ENCODE results near the gene ASAP2. TPM values are rescaled to one million over a fixed set of nuclear protein-coding genes. Genes with fewer than 3 reads are reported as not detected.

Gene ASAP2
- total RNA-seq, 2 experiments from 2014 or later = 0.16 TPM; not detected in 1

DNA sequence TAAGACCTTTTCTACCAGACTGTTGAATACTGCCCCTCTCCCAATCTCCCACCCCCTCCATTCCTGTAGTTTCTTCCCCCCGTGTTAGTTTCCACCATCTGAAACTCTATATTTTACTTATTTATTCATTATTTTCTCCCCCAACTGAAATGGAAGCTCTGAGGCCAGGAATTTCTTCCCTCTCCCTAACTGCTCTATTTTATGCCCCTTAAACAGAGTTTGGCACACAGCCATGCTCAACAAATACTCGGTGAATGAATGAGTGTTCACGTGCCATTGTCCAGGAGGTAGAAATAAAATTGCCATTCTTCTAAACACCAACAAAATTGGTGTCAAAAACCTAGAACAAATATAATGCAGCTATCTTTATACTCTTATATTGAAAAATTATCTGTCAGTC lies 211.1 kb downstream of the ASAP2 start:
- TF ChIP-seq, protein P1, sequence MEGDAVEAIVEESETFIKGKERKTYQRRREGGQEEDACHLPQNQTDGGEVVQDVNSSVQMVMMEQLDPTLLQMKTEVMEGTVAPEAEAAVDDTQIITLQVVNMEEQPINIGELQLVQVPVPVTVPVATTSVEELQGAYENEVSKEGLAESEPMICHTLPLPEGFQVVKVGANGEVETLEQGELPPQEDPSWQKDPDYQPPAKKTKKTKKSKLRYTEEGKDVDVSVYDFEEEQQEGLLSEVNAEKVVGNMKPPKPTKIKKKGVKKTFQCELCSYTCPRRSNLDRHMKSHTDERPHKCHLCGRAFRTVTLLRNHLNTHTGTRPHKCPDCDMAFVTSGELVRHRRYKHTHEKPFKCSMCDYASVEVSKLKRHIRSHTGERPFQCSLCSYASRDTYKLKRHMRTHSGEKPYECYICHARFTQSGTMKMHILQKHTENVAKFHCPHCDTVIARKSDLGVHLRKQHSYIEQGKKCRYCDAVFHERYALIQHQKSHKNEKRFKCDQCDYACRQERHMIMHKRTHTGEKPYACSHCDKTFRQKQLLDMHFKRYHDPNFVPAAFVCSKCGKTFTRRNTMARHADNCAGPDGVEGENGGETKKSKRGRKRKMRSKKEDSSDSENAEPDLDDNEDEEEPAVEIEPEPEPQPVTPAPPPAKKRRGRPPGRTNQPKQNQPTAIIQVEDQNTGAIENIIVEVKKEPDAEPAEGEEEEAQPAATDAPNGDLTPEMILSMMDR (IDR thresholded peaks at IDR 0.05) = no peak
- DNase-seq = no peak
- Histone ChIP-seq H3K27ac (ENCODE audit: low read depth in 1 of 2, low read length in 2 of 2) (no peak overlapping the region), H3K4me3 (ENCODE audit: low read length) (no peak overlapping the region), H3K27me3 (ENCODE audit: control insufficient read depth in 1 of 2, insufficient read depth in 2 of 2, low read length in 2 of 2) (no peaks in the 10 kb centered on the region), H3K9me3 (ENCODE audit: control insufficient read depth in 1 of 2, insufficient read depth in 1 of 2, low read length in 2 of 2) (no peaks in the 10 kb centered on the region), H3K36me3 (ENCODE audit: insufficient read depth, low read length) (peaks cover 36% of the 10 kb centered on the region), H3K4me1 (ENCODE audit: insufficient read depth, low read length) (peaks cover 29% of the 10 kb centered on the region)
- Mint-ChIP-seq H3K27me3 (no peaks in the 10 kb centered on the region), H3K4me3 (no peak overlapping the region), H3K27ac (no peak overlapping the region), H3K4me1 (ENCODE audit: low read depth) (peaks cover 47% of the 10 kb centered on the region), H3K9me3 (no peaks in the 10 kb centered on the region), H3K36me3 (ENCODE audit: low read depth) (peaks cover 45% of the 10 kb centered on the region)
- intact Hi-C loops (cut with DNase I, micrococcal nuclease) = no loop called here
- POLR2A ChIA-PET = no interaction called here
- CTCF ChIA-PET = no interaction called here
- ATAC-seq (ENCODE audit: poor library complexity) = no peak

DNA sequence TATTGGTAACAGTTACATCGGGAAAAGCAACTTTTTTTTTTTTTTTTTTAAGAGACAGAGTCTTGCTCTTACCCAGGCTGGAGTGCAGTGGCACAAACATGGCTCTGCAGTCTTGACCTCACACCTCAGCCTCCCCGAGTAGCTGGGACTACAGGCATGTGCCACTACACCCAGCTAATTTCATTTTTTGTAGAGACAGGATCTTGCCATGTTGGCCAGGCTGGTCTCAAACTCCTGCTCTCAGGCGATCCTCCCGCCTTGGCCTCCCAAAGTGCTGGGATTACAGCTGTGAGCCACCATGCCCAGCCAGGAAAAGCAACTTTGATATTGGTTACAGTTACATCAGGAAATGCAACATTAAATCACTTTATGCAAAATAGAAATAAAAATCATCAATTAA lies 212.1 kb downstream of the ASAP2 start:
- intact Hi-C loops (cut with DNase I, micrococcal nuclease) = no loop called here
- POLR2A ChIA-PET = interaction anchor here (1.1 kb wide), 1 partner anchor 55 kb away, joined by 3 read pairs; no protein-coding TSS in a partner anchor
- H3K36me3 ChIP-seq (ENCODE audit: insufficient read depth, low read length) = peaks cover 34% of the 10 kb centered on the region

DNA sequence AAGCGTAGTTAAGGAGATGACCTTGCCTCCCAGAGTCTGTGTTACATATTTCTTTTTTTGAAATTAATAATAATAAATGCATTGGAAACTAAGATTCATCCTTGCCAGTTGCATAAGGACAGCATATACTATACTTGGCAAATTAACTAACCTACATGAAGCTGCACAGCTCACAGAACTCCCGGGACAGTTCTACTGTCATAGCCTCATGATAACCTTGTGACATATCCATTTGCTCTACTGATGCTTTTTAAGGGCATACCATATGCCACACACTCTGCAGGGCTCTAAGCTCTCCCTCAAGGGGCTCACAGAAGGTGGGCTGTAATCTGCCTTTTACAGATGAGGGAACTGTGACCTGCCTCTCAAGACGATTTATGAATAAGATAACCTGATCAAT lies 212.9 kb downstream of the ASAP2 start:
- Mint-ChIP-seq H3K27ac (peak overlapping the region; percentile 30), H3K36me3 (ENCODE audit: low read depth) (peaks cover 45% of the 10 kb centered on the region), H3K4me1 (ENCODE audit: low read depth) (peaks cover 48% of the 10 kb centered on the region), H3K4me3 (peak overlapping the region; percentile 57), H3K27me3 (no peaks in the 10 kb centered on the region), H3K9me3 (no peaks in the 10 kb centered on the region)
- H3K4me3 ChIP-seq (ENCODE audit: low read length) = no peak overlapping the region
- ChIA-PET CTCF (no interaction called here), POLR2A (interaction anchor here (1.1 kb wide), 1 partner anchor 54 kb away, joined by 3 read pairs; no protein-coding TSS in a partner anchor)
- TF ChIP-seq, protein P1 (IDR thresholded peaks at IDR 0.05) = no peak
- H3K27me3 ChIP-seq (ENCODE audit: control insufficient read depth in 1 of 2, insufficient read depth in 2 of 2, low read length in 2 of 2) = no peaks in the 10 kb centered on the region
- ATAC-seq (ENCODE audit: poor library complexity) = no peak
- no peak overlapping the region for H3K27ac ChIP-seq (ENCODE audit: low read depth in 1 of 2, low read length in 2 of 2)
- intact Hi-C loops (cut with DNase I, micrococcal nuclease) = no loop called here
- peaks cover 38% of the 10 kb centered on the region for H3K4me1 ChIP-seq (ENCODE audit: insufficient read depth, low read length)
- H3K9me3 ChIP-seq (ENCODE audit: control insufficient read depth in 1 of 2, insufficient read depth in 1 of 2, low read length in 2 of 2) = no peaks in the 10 kb centered on the region
- no peak for DNase-seq
- H3K36me3 ChIP-seq (ENCODE audit: insufficient read depth, low read length) = peaks cover 34% of the 10 kb centered on the region

More for the DNA sequence above, 212.1 kb downstream of the ASAP2 start:
- Mint-ChIP-seq H3K27me3 (no peaks in the 10 kb centered on the region), H3K4me3 (no peak overlapping the region), H3K27ac (no peak overlapping the region), H3K36me3 (ENCODE audit: low read depth) (peaks cover 48% of the 10 kb centered on the region), H3K4me1 (ENCODE audit: low read depth) (peaks cover 48% of the 10 kb centered on the region), H3K9me3 (no peaks in the 10 kb centered on the region)
- TF ChIP-seq, protein P1 (IDR thresholded peaks at IDR 0.05) = no peak
- no peak for DNase-seq
- no peak overlapping the region for H3K4me3 ChIP-seq (ENCODE audit: low read length)
- no peak overlapping the region for H3K27ac ChIP-seq (ENCODE audit: low read depth in 1 of 2, low read length in 2 of 2)
- no peaks in the 10 kb centered on the region for H3K27me3 ChIP-seq (ENCODE audit: control insufficient read depth in 1 of 2, insufficient read depth in 2 of 2, low read length in 2 of 2)
- H3K4me1 ChIP-seq (ENCODE audit: insufficient read depth, low read length) = peaks cover 30% of the 10 kb centered on the region
- ATAC-seq (ENCODE audit: poor library complexity) = no peak
- no peaks in the 10 kb centered on the region for H3K9me3 ChIP-seq (ENCODE audit: control insufficient read depth in 1 of 2, insufficient read depth in 1 of 2, low read length in 2 of 2)
- CTCF ChIA-PET = no interaction called here
